Muscle of leg (tissue), 11 donors: Measurements from ENCODE around the gene DCHS2. TPM values are rescaled to one million over a fixed set of nuclear protein-coding genes. Genes with fewer than 3 reads are reported as not detected.

Experiments used
- DNase-seq: peaks from one replicate; pipeline ENCODE4 v3.0.0; 2013
- H3K27ac ChIP-seq: one replicate; pipeline ENCODE4 v1.5.1; 2013; ENCODE audit warnings: mild to moderate bottlenecking, low read length, control low read depth
- H3K27me3 ChIP-seq: one replicate; pipeline ENCODE4 v1.6.1; 2013; ENCODE audit warnings: low read length; ENCODE audit not compliant: control insufficient read depth, insufficient read depth
- H3K36me3 ChIP-seq: one replicate; pipeline ENCODE4 v1.6.1; 2013; ENCODE audit warnings: low read length; ENCODE audit not compliant: control insufficient read depth, insufficient read depth
- H3K4me1 ChIP-seq: one replicate; pipeline ENCODE4 v1.6.1; 2013; ENCODE audit warnings: low read length; ENCODE audit not compliant: control insufficient read depth, insufficient read depth
- H3K4me3 ChIP-seq: one replicate; pipeline ENCODE4 v1.5.1; 2013; ENCODE audit warnings: low read length, control low read depth
- H3K9me3 ChIP-seq: replicated peaks from 2 replicates; pipeline ENCODE4 v1.6.1; 2013; ENCODE audit warnings: low read depth, low read length; ENCODE audit not compliant: control insufficient read depth
- WGBS: methylation state at CpG from one replicate; pipeline ENCODE4 v1.1.5; 2013; ENCODE audit warnings: missing lambda C conversion rate; ENCODE audit not compliant: insufficient coverage; 5-methylcytosine and 5-hydroxymethylcytosine counted together
- polyA plus RNA-seq, 8 donors: library from polyadenylated mRNA; unstranded; fragments of 120-200 nt; gene quantifications; one replicate each; pipeline versions ENCODE4 v1.2.1 to v1.2.3, GENCODE V29; 2013; ENCODE audit warnings: inconsistent platforms in 1 of 8, low replicate concordance in 1 of 8; ENCODE audit not compliant: insufficient read length in 8 of 8, insufficient read depth in 1 of 8
- total RNA-seq: library from RNA; stranded (reverse); fragments of 120-200 nt; gene quantifications from one replicate; pipeline ENCODE4 v1.2.4, GENCODE V29; 2013

Gene DCHS2
- total and polyA plus RNA-seq, 9 donors = 5.5 to 22.9 (median 16.9) TPM

- Histone ChIP-seq H3K9me3 (no peaks in the 10 kb centered on the region), H3K36me3 (no peaks in the 10 kb centered on the region), H3K4me1 (no peaks in the 10 kb centered on the region), H3K27me3 (no peaks in the 10 kb centered on the region), H3K4me3 (no peak overlapping the region), H3K27ac (no peak overlapping the region)
- no peak for DNase-seq
- 64% methylated on average over 2 of the region's 7 CpGs for WGBS
Measured at GRCh38 chr4:154312246-154312645, 179.4 kb downstream of the DCHS2 start.

GRCh38 chr4:154310578-154310977 is 181.0 kb downstream of the DCHS2 start:
- Histone ChIP-seq H3K27me3 (no peaks in the 10 kb centered on the region), H3K4me1 (no peaks in the 10 kb centered on the region), H3K4me3 (no peak overlapping the region), H3K36me3 (no peaks in the 10 kb centered on the region), H3K9me3 (no peaks in the 10 kb centered on the region), H3K27ac (no peak overlapping the region)
- DNase-seq = no peak

- WGBS = no CpG with 5 or more reads among the region's 1 CpG
- Histone ChIP-seq H3K27me3 (no peaks in the 10 kb centered on the region), H3K4me1 (no peaks in the 10 kb centered on the region), H3K27ac (no peak overlapping the region), H3K4me3 (no peak overlapping the region), H3K36me3 (no peaks in the 10 kb centered on the region), H3K9me3 (no peaks in the 10 kb centered on the region)
- DNase-seq = no peak
Measured at GRCh38 chr4:154308207-154308606, 183.4 kb downstream of the DCHS2 start.

GRCh38 chr4:154307451-154307850 is 184.1 kb downstream of the DCHS2 start:
- no peaks in the 10 kb centered on the region for H3K27me3 ChIP-seq
- peak; percentile 15 for DNase-seq
- WGBS = 49% methylated on average over 3 of the region's 3 CpGs

GRCh38 chr4:154305616-154306015 is 186.0 kb downstream of the DCHS2 start:
- Histone ChIP-seq H3K4me3 (no peak overlapping the region), H3K27ac (no peak overlapping the region), H3K4me1 (no peaks in the 10 kb centered on the region), H3K9me3 (no peaks in the 10 kb centered on the region), H3K36me3 (no peaks in the 10 kb centered on the region), H3K27me3 (no peaks in the 10 kb centered on the region)
- WGBS = no CpG with 5 or more reads among the region's 5 CpGs
- DNase-seq = peak; percentile 9

More at GRCh38 chr4:154307451-154307850, 184.1 kb downstream of the DCHS2 start:
- Histone ChIP-seq H3K27ac (no peak overlapping the region), H3K36me3 (no peaks in the 10 kb centered on the region), H3K9me3 (no peaks in the 10 kb centered on the region), H3K4me3 (no peak overlapping the region), H3K4me1 (no peaks in the 10 kb centered on the region)

- Histone ChIP-seq H3K4me3 (no peak overlapping the region), H3K36me3 (no peaks in the 10 kb centered on the region), H3K27me3 (no peaks in the 10 kb centered on the region), H3K27ac (no peak overlapping the region), H3K9me3 (no peaks in the 10 kb centered on the region), H3K4me1 (no peaks in the 10 kb centered on the region)
- DNase-seq = no peak
- WGBS = no CpG with 5 or more reads among the region's 5 CpGs
Measured at GRCh38 chr4:154304679-154305078, 186.9 kb downstream of the DCHS2 start.

GRCh38 chr4:154294652-154295350 is 196.8 kb downstream of the DCHS2 start:
- Histone ChIP-seq H3K4me1 (no peaks in the 10 kb centered on the region), H3K36me3 (no peaks in the 10 kb centered on the region), H3K4me3 (no peak overlapping the region), H3K27ac (no peak overlapping the region), H3K27me3 (no peaks in the 10 kb centered on the region), H3K9me3 (no peaks in the 10 kb centered on the region)
- no peak for DNase-seq
- WGBS = no CpG with 5 or more reads among the region's 4 CpGs

GRCh38 chr4:154293427-154293826 is 198.2 kb downstream of the DCHS2 start:
- H3K4me1 ChIP-seq = no peaks in the 10 kb centered on the region
- no peaks in the 10 kb centered on the region for H3K27me3 ChIP-seq
- H3K4me3 ChIP-seq = no peak overlapping the region
- no peaks in the 10 kb centered on the region for H3K9me3 ChIP-seq
- H3K36me3 ChIP-seq = no peaks in the 10 kb centered on the region
- DNase-seq = no peak
- H3K27ac ChIP-seq = no peak overlapping the region
- WGBS = 83% methylated on average over 9 of the region's 9 CpGs

GRCh38 chr4:154292589-154292988 is 199.0 kb downstream of the DCHS2 start:
- H3K27me3 ChIP-seq = no peaks in the 10 kb centered on the region
- H3K4me1 ChIP-seq = no peaks in the 10 kb centered on the region
- no peaks in the 10 kb centered on the region for H3K9me3 ChIP-seq
- no peak for DNase-seq
- H3K27ac ChIP-seq = no peak overlapping the region
- no peak overlapping the region for H3K4me3 ChIP-seq
- no peaks in the 10 kb centered on the region for H3K36me3 ChIP-seq
- WGBS = 100% methylated on average over 2 of the region's 2 CpGs

GRCh38 chr4:154277172-154277571 is 214.4 kb downstream of the DCHS2 start:
- WGBS = 43% methylated on average over 1 of the region's 2 CpGs
- Histone ChIP-seq H3K27ac (no peak overlapping the region), H3K36me3 (no peaks in the 10 kb centered on the region), H3K9me3 (no peaks in the 10 kb centered on the region), H3K27me3 (no peaks in the 10 kb centered on the region), H3K4me3 (no peak overlapping the region), H3K4me1 (no peaks in the 10 kb centered on the region)
- no peak for DNase-seq

GRCh38 chr4:154276496-154276895 is 215.1 kb downstream of the DCHS2 start:
- no peaks in the 10 kb centered on the region for H3K9me3 ChIP-seq
- DNase-seq = peak; percentile 19
- WGBS = no CpG with 5 or more reads among the region's 1 CpG
- no peak overlapping the region for H3K27ac ChIP-seq
- H3K36me3 ChIP-seq = no peaks in the 10 kb centered on the region
- no peak overlapping the region for H3K4me3 ChIP-seq
- H3K4me1 ChIP-seq = no peaks in the 10 kb centered on the region
- H3K27me3 ChIP-seq = no peaks in the 10 kb centered on the region
